Karpas-422 (cell line): Measurements from ENCODE around the gene SH3D21. TPM values are rescaled to one million over a fixed set of nuclear protein-coding genes. Genes with fewer than 3 reads are reported as not detected.

ENCODE experiments used
- DNase-seq: peaks from one replicate; pipeline ENCODE4 v3.0.0-alpha.2; 2015
- H2AFZ ChIP-seq: fragments of 200-600 bp; sonication (generic); 2 replicates; pipeline ENCODE4 v1.6.1; 2014; ENCODE audit warnings: antibody characterized with exemption, low read length, mixed read lengths
- H3K27ac ChIP-seq: fragments of 200-600 bp; sonication (generic); 2 replicates; pipeline ENCODE4 v1.5.1; 2014; ENCODE audit warnings: mild to moderate bottlenecking, low read length, moderate library complexity
- H3K27me3 ChIP-seq: fragments of 200-600 bp; sonication (generic); 2 replicates; pipeline ENCODE4 v1.6.1; 2014; ENCODE audit warnings: low read length, mixed read lengths
- H3K36me3 ChIP-seq: fragments of 200-600 bp; sonication (generic); 2 replicates; pipeline ENCODE4 v1.6.1; 2014; ENCODE audit warnings: low read length, mixed read lengths; ENCODE audit not compliant: insufficient read depth
- H3K4me1 ChIP-seq: fragments of 200-600 bp; sonication (generic); 2 replicates; pipeline ENCODE4 v1.6.1; 2014; ENCODE audit warnings: mild to moderate bottlenecking, low read length, mixed read lengths
- H3K4me2 ChIP-seq: fragments of 200-600 bp; sonication (generic); 2 replicates; pipeline ENCODE4 v1.6.1; 2014; ENCODE audit warnings: low read length, low read depth, mild to moderate bottlenecking; ENCODE audit not compliant: poor library complexity, severe bottlenecking
- H3K4me3 ChIP-seq: fragments of 200-600 bp; sonication (generic); 2 replicates; pipeline ENCODE4 v1.5.1; 2014; ENCODE audit warnings: mild to moderate bottlenecking, antibody characterized with exemption, low read length, mixed read lengths
- H3K79me2 ChIP-seq: fragments of 200-600 bp; sonication (generic); 2 replicates; pipeline ENCODE4 v1.6.1; 2014; ENCODE audit warnings: mild to moderate bottlenecking, low read length, mixed read lengths
- H3K9ac ChIP-seq: fragments of 200-600 bp; sonication (generic); 2 replicates; pipeline ENCODE4 v1.6.0; 2014; ENCODE audit warnings: low read length
- H3K9me2 ChIP-seq: fragments of 200-600 bp; sonication (generic), shearing (Covaris generic); replicated peaks from 2 replicates; pipeline ENCODE4 v1.6.0; 2014; ENCODE audit warnings: mild to moderate bottlenecking, low read length, moderate library complexity; ENCODE audit not compliant: insufficient read depth
- H3K9me3 ChIP-seq: fragments of 300-700, 200-600 bp; sonication (generic); 2 replicates; pipeline ENCODE4 v1.6.1; 2014; ENCODE audit warnings: low read length, mixed read lengths
- H4K20me1 ChIP-seq: fragments of 200-600 bp; sonication (generic); 2 replicates; pipeline ENCODE4 v1.6.1; 2014; ENCODE audit warnings: mild to moderate bottlenecking, antibody characterized with exemption, low read length, low read depth; ENCODE audit not compliant: insufficient read depth
- total RNA-seq: library from RNA; depleted of rRNA; stranded (reverse); fragments of >200 nt; shearing (Covaris generic); gene quantifications from 2 replicates; pipeline ENCODE4 v1.2.3, GENCODE V29; 2014; ENCODE audit warnings: low replicate concordance

SH3D21 gene
- total RNA-seq, 1 experiment from 2014 or later, result 8.2 TPM

GRCh38 chr1:36351227-36351977 is 45.2 kb downstream of the SH3D21 start:
- peaks cover 4% of the 10 kb centered on the region; the same call in 1 of the 2 replicates for H3K36me3 ChIP-seq

GRCh38 chr1:36352125-36352909 is 46.1 kb downstream of the SH3D21 start:
- Histone ChIP-seq H3K9ac (no peak overlapping the region), H3K36me3 (peaks cover under 1% of the 10 kb centered on the region; the same call in 1 of the 2 replicates), H3K4me3 (no peak overlapping the region), H3K79me2 (no peaks in the 10 kb centered on the region), H3K9me2 (no peaks in the 10 kb centered on the region), H3K27ac (no peak overlapping the region), H3K4me2 (no peak overlapping the region), H3K9me3 (no peaks in the 10 kb centered on the region), H4K20me1 (no peaks in the 10 kb centered on the region), H3K27me3 (no peaks in the 10 kb centered on the region), H2AFZ (no peak overlapping the region), H3K4me1 (no peaks in the 10 kb centered on the region)
- no peak for DNase-seq

More at GRCh38 chr1:36351227-36351977, 45.2 kb downstream of the SH3D21 start:
- Histone ChIP-seq H3K9me3 (no peaks in the 10 kb centered on the region), H3K27ac (no peak overlapping the region), H2AFZ (no peak overlapping the region), H3K79me2 (no peaks in the 10 kb centered on the region), H3K4me2 (no peak overlapping the region), H3K4me3 (no peak overlapping the region), H3K9me2 (no peaks in the 10 kb centered on the region), H3K27me3 (no peaks in the 10 kb centered on the region), H3K9ac (no peak overlapping the region), H4K20me1 (no peaks in the 10 kb centered on the region), H3K4me1 (no peaks in the 10 kb centered on the region)
- DNase-seq, result no peak

- Histone ChIP-seq H3K4me3 (no peak overlapping the region), H3K9me2 (no peaks in the 10 kb centered on the region), H3K4me2 (no peak overlapping the region), H3K27ac (no peak overlapping the region), H3K9me3 (no peaks in the 10 kb centered on the region), H4K20me1 (no peaks in the 10 kb centered on the region), H3K9ac (no peak overlapping the region), H3K79me2 (no peaks in the 10 kb centered on the region), H3K36me3 (no peaks in the 10 kb centered on the region), H2AFZ (no peak overlapping the region), H3K4me1 (no peaks in the 10 kb centered on the region), H3K27me3 (no peaks in the 10 kb centered on the region)
- DNase-seq, result no peak
These were observed 47.0 kb downstream of the SH3D21 start for GRCh38 chr1:36352910-36353878.

- Histone ChIP-seq H3K9me2 (no peaks in the 10 kb centered on the region), H3K36me3 (no peaks in the 10 kb centered on the region), H3K9ac (no peak overlapping the region), H3K79me2 (no peaks in the 10 kb centered on the region), H3K27me3 (no peaks in the 10 kb centered on the region), H3K27ac (no peak overlapping the region), H3K4me1 (no peaks in the 10 kb centered on the region), H3K4me3 (no peak overlapping the region), H3K9me3 (no peaks in the 10 kb centered on the region), H2AFZ (no peak overlapping the region), H4K20me1 (no peaks in the 10 kb centered on the region), H3K4me2 (no peak overlapping the region)
- no peak for DNase-seq
These were observed 48.3 kb downstream of the SH3D21 start for GRCh38 chr1:36354486-36354885.

- Histone ChIP-seq H4K20me1 (no peaks in the 10 kb centered on the region), H3K4me3 (no peak overlapping the region), H3K9me2 (no peaks in the 10 kb centered on the region), H3K36me3 (no peaks in the 10 kb centered on the region), H3K4me1 (no peaks in the 10 kb centered on the region), H3K4me2 (no peak overlapping the region), H3K27me3 (no peaks in the 10 kb centered on the region), H3K9ac (no peak overlapping the region), H3K9me3 (no peaks in the 10 kb centered on the region), H2AFZ (no peak overlapping the region), H3K79me2 (peaks cover 4% of the 10 kb centered on the region; the same call in 1 of the 2 replicates), H3K27ac (no peak overlapping the region)
- DNase-seq, result no peak
These were observed 49.6 kb downstream of the SH3D21 start for GRCh38 chr1:36355811-36356210.

- no peak overlapping the region for H3K9ac ChIP-seq
- H3K9me3 ChIP-seq, result no peaks in the 10 kb centered on the region
- no peak overlapping the region for H3K4me3 ChIP-seq
- no peak overlapping the region for H2AFZ ChIP-seq
- H3K9me2 ChIP-seq, result no peaks in the 10 kb centered on the region
- H3K27ac ChIP-seq, result no peak overlapping the region
- DNase-seq, result no peak
- no peaks in the 10 kb centered on the region for H3K27me3 ChIP-seq
- no peaks in the 10 kb centered on the region for H4K20me1 ChIP-seq
- no peaks in the 10 kb centered on the region for H3K4me1 ChIP-seq
- H3K79me2 ChIP-seq, result peaks cover 14% of the 10 kb centered on the region; the same call in 1 of the 2 replicates
- no peaks in the 10 kb centered on the region for H3K36me3 ChIP-seq
- no peak overlapping the region for H3K4me2 ChIP-seq
These were observed 52.4 kb downstream of the SH3D21 start for GRCh38 chr1:36358514-36359084.

- Histone ChIP-seq H3K27ac (no peak overlapping the region), H3K27me3 (no peaks in the 10 kb centered on the region), H3K4me2 (no peak overlapping the region), H3K79me2 (peaks cover 16% of the 10 kb centered on the region; the same call in 1 of the 2 replicates), H3K36me3 (no peaks in the 10 kb centered on the region), H2AFZ (no peak overlapping the region), H3K9ac (no peak overlapping the region), H3K9me2 (no peaks in the 10 kb centered on the region), H3K9me3 (no peaks in the 10 kb centered on the region), H3K4me3 (no peak overlapping the region), H3K4me1 (no peaks in the 10 kb centered on the region), H4K20me1 (no peaks in the 10 kb centered on the region)
- DNase-seq, result no peak
These were observed 53.2 kb downstream of the SH3D21 start for GRCh38 chr1:36359383-36359782.
